Measurements from ENCODE around the gene TMEM242.

TMEM242 gene

GRCh38 chr6:157288575-157288974 is 34.7 kb downstream of the TMEM242 start:
- no peak for DNase-seq (ENCODE audit: low read depth)

- no peak for DNase-seq (ENCODE audit: low read depth)
These were observed 35.4 kb downstream of the TMEM242 start for GRCh38 chr6:157287923-157288322.

GRCh38 chr6:157287247-157287850 is 36.0 kb downstream of the TMEM242 start:
- DNase-seq (ENCODE audit: low read depth), result no peak

- DNase-seq (ENCODE audit: low read depth), result no peak
These were observed 37.9 kb downstream of the TMEM242 start for GRCh38 chr6:157285422-157285779.

- DNase-seq (ENCODE audit: low read depth), result no peak
These were observed 38.4 kb downstream of the TMEM242 start for GRCh38 chr6:157284738-157285421.

GRCh38 chr6:157283900-157284737 is 39.2 kb downstream of the TMEM242 start:
- DNase-seq (ENCODE audit: low read depth), result no peak

- no peak for DNase-seq (ENCODE audit: low read depth)
These were observed 39.9 kb downstream of the TMEM242 start for GRCh38 chr6:157283330-157283898.

- no peak for DNase-seq (ENCODE audit: low read depth)
These were observed 41.0 kb downstream of the TMEM242 start for GRCh38 chr6:157282284-157282683.

- no peak for DNase-seq (ENCODE audit: low read depth)
These were observed 41.7 kb downstream of the TMEM242 start for GRCh38 chr6:157281570-157281969.

GRCh38 chr6:157280947-157281346 is 42.4 kb downstream of the TMEM242 start:
- no peak for DNase-seq (ENCODE audit: low read depth)

- no peak for DNase-seq (ENCODE audit: low read depth)
These were observed 43.2 kb downstream of the TMEM242 start for GRCh38 chr6:157280157-157280556.

GRCh38 chr6:157278171-157278570 is 45.1 kb downstream of the TMEM242 start:
- no peak for DNase-seq (ENCODE audit: low read depth)

GRCh38 chr6:157276731-157277130 is 46.6 kb downstream of the TMEM242 start:
- DNase-seq (ENCODE audit: low read depth), result no peak

- DNase-seq (ENCODE audit: low read depth), result no peak
These were observed 47.2 kb downstream of the TMEM242 start for GRCh38 chr6:157276134-157276532.

- peak; percentile 36 for DNase-seq (ENCODE audit: low read depth)
These were observed 48.7 kb downstream of the TMEM242 start for GRCh38 chr6:157274471-157275226.

GRCh38 chr6:157273756-157274470 is 49.4 kb downstream of the TMEM242 start:
- DNase-seq (ENCODE audit: low read depth), result no peak

- no peak for DNase-seq (ENCODE audit: low read depth)
These were observed 50.2 kb downstream of the TMEM242 start for GRCh38 chr6:157272866-157273755.

- DNase-seq (ENCODE audit: low read depth), result no peak
These were observed 50.9 kb downstream of the TMEM242 start for GRCh38 chr6:157272372-157272771.

- DNase-seq (ENCODE audit: low read depth), result no peak
These were observed 51.4 kb downstream of the TMEM242 start for GRCh38 chr6:157271911-157272310.

- no peak for DNase-seq (ENCODE audit: low read depth)
These were observed 51.9 kb downstream of the TMEM242 start for GRCh38 chr6:157271441-157271840.

Data from stromal cell of bone marrow (primary cell).